HG02588 (cell line): ENCODE data around the gene RNF225.
"Not testable (repeated sequence)": the region's sequence is repeated elsewhere in the genome, so short reads cannot be mapped to it uniquely, and the experiment has no call there.

Experiments used
- ATAC-seq: cut with Tn5 transposase; IDR thresholded peaks from one replicate; pipeline ENCODE4 v1.9.1; 2021; ENCODE audit warnings: mild to moderate bottlenecking, moderate library complexity; ENCODE audit not compliant: unreplicated experiment

Gene RNF225

DNA sequence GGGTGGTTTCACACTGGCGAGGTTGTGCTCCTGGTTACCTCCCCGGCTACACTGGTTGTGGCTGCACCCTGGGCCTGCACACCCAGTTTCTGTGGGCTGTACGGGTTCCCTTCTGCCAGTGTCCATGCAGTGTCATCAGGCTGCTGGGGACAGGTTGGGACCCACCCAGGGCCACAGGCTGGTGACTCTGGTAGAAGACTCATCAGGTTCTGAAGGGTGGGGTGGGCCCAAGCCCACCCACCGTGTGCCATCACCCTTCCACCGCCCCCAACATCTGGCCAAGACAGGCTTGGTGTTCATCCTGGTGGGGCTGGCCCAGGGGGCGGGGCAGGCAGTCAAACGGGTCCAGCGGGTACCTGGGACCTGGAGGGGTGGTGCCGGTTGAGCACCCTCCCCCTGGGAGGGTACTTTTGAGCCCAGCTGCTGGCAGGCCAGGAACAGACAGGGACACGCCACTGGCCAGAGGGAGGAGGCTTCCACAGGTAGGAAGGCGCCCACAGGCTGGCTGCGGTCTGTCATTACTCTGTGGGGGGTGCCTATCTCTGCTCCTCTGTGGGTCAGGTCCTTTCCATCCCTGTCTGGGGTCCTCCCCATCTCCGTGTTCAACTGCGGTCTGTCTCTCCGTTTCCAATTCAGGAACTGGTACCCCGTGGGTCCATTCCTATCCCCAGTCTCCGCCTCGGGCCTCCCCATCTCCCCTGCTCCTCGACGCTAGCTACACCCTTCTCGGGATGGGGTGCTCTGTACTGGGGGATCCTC, at the start of gene RNF225:
RNF225 (plus strand) TSS at position 437 of the 759 bp plus-strand sequence. CDS start 434 bp downstream, outside the sequence.
- no peak for ATAC-seq

DNA sequence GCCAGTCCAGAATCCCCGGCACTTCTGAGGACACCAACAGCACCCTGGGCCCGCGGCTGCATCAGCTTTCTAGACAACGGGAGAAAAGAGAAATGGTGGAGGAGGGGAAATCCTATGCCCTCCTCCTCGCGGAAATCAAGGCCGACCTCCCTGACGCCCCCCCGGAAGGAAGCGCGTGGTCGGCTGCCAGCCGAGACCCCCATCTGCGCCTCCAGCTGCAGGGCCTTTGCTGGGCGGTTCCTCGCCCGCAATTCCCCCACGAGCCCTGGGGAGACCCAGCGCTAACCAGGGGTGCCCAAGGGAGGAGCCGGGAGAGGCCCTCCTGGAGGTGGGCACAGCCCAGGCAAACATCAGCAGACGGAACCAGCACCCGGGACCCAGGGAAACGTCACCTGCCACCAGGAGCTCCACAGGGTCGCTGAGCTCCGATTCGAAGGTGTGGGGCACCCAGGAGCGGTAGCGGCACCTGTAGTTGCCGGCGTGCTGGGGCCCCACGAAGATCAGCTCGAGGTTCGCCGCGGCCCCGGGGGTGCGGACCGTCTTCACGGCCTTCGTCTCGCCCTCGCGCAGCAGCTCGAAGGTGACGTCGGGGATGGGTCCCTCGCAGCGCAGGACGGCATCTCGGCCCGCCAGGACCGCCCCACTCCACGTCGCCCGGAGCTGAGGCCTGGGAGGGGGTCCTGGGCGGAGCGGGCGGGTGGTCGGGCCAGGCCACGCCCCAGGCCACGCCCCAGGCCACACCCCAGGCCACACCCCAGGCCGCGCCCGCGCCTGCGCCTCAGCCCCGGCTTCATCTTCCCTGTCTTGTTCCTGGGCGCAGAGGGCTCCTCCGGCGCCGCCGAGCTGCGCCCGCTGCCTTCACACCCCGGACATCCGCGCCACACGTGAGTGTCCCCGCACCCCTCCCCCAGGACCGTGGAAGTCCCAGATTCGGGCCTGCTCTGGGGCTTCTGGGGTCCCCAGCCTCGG, 48.2 kb upstream of the RNF225 start:
- ATAC-seq, result peak; percentile 87

- ATAC-seq, result not testable (repeated sequence)
Measured at GRCh38 chr19:58348080-58348479, 47.4 kb upstream of the RNF225 start.

DNA sequence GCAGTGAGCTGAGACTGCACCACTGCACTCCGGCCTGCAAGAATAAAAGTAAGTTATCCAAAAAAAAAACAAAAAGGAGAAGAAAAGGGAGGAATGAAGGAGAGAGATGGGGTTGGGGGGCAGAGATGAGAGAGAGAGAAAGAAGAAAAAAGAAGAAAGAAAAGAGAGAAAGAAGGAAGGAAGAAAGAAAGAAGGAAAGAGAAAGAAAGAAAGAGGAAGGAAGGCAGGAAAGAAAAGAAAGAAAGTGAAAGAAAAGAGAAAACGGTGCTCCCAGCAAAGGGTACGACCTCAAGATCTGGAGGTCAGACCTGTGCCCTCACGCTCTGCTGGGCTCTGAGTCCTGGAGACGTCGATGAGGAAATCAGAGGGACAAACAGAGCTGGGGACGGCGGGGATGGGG, 45.9 kb upstream of the RNF225 start:
- ATAC-seq, result no peak

GRCh38 chr19:58350001-58350861, 45.2 kb upstream of the RNF225 start:
- no peak for ATAC-seq

DNA sequence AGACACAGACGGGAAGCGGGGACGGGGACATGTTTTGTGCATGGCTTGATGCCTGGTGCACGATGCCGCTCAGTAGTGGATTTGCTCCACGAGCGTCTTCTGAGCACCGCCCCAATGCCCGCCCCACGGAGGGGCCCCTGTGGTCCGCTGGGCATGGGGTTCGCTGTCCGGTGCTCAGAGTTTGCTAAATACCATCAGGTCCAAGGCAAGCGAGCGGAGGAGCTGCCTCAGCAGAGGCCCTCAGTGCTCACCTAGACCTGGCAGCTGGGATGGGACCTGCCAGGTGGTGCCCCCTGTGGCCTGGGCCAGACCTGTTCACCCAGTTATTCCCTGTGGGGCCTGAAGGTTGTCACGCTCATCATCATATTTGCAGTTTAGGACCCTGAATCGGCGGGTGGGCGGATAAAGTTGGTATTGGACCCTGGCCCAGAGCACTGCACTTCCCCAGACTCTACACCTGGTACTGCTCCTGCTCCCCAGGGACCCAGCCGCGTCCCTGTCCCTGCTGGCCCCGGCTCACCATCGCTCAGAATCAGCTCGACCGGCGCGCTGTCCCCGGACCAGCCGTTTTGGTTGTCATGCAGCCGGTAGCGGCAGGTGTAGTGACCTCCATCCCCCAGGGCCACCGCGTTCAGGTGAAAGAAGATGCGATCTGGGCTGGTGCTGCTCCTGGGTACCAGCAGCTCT, 44.4 kb upstream of the RNF225 start:
- ATAC-seq, result no peak

DNA sequence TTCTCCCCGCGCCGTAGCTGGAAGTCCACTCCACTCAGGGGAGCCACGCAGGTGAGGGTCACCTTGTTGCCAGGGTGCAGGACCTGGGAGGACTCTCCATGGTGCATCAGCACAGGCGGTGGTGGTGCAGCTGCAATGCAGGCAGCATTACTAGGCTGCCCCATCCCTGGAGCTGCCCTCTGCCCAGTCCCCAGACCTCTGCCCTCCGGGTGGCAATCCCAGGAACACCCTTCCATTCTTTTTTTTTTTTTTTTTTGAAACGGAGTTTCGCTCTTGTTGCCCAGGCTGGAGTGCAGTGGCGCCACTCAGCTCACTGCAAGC, 43.9 kb upstream of the RNF225 start:
- no peak for ATAC-seq

GRCh38 chr19:58351990-58352755, 43.3 kb upstream of the RNF225 start:
- ATAC-seq, result no peak

DNA sequence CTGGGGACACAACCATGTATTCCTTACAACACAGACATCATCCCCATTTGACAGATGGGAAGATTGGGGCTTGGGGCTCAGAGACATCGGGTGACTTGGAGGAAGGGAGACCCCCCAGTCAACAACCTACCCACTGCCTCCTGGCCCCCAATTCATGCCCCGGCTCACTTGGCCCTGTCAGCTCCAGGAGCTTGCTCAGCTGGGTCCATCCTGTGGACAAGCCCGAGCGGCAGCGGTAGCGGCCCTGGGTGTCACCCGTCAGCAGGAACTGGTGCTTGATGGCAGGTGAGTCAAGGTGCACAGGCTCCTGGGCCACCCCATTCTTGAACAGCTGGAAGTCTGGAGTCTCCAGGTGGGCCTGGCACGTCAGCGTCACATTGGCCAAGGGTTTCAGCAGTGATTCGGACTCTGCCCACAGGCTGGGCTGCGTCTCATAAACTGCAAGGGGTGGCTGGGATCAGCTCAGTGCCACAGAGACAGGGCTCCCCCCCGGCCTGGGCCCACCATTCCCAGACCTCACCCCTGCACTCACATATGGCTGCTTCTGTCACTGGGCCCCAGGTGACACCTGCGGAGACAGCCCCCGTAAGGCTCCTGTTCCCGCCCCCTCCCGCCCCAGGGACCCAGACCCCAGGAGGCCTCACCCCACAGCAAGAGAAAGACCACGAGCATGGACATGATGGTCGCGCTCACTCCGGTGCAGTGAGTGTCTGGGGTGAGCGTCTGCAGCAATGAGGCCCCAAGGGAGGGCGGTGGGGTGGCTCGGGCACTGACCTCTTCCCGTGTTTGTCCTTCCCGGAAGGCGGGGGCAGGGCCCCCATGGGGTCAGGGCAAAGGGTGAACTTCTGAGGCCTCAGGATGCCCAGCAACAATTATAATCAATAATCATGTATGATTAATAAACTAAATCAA, 42.4 kb upstream of the RNF225 start, which contains the start of gene A1BG:
A1BG (minus strand) TSS at position 733 of the 912 bp plus-strand sequence; CDS start at position 678, 55 bp downstream.
- ATAC-seq, result no peak

DNA sequence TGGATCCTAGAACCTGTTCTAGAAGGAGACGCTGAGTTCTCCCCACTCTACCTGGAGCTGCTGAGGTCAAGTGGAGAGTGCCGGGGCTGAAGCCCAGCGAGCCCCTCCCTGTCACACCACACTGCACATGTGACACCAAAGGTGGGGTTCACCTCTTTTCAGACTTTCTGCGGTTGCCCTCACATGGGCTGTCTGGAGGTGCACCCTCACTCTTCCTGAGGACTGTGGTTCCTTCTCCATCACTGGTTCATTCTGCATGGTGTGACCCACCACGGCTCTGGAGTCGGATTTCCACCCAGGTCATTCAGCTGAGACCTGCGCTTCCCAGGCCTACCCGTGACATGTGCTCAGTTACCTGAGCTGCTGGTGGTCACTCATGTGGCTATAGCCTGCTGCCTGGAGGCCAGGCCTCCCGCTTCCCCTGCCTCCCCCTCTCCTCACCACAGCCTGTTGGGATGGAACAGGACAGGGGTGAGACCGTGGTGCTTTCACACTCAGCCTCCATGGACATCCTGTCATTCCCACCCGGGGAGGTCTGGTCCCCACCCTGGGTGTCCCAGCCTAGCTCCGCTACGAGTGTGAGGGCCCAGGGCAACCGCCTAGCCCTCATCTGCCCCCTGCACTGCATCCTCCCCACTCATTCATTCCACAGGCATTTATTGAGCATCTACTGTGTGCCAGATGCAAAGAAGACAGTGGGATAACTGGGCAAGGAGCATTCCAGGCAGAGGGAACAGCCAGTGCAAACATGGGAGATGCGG, 41.6 kb upstream of the RNF225 start:
- ATAC-seq, result no peak

DNA sequence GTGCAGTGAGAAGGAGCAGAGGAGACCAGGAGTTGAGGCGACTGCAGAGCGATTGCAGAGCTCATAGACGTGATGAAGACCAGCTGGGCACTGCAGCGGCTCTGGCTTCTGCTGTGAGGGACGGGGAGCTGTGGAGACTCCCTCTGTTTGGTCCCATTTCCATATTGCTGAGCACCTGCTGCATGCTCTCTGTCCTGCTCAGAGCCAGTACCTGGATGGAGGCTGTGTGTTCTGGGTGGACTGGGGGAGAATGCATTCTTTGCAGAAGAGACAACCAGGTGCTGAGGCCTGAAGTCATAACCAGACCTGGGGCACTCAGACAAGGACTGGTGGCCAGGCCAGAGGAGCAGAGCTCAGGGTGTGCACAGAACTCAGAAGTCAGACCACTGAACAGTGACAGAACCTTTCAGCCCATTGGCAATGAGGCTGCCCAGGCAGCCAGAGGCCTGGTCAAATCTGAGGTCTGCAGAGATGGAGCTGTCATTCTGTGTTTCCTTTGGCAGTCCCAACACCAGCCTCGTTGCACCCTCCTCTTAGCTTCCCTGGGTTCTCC, 40.9 kb upstream of the RNF225 start:
- no peak for ATAC-seq

DNA sequence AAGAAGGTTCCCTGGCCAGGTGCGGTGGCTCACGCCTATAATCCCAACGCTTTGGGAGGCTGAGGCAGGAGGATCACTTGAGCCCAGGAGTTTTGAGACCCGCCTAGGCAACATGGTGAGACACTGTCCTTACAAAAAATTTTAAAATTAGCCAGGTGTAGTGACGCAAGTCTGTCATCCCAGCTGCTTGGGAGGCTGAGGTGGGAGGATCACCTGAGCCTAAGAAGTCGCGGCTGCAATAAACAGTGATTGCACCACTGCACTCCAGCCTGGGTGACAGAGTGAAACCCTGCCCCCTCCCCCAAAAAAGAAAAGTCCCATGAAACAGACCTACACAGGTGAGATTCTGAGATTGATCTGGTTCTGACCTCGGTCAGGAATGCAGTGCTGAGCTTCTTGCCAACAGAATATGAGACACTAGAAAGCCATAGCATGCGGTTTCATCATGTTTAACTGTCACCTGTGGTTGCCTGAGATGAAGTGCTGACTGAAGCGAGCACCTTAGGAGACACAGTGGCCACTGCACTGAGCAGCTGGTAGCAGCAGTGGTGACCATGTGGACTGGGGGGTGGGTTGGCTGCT, 40.1 kb upstream of the RNF225 start:
- ATAC-seq, result no peak

- ATAC-seq, result no peak
Measured at GRCh38 chr19:58355908-58356765, 39.3 kb upstream of the RNF225 start.

GRCh38 chr19:58356766-58357480, 38.5 kb upstream of the RNF225 start:
- ATAC-seq, result no peak

DNA sequence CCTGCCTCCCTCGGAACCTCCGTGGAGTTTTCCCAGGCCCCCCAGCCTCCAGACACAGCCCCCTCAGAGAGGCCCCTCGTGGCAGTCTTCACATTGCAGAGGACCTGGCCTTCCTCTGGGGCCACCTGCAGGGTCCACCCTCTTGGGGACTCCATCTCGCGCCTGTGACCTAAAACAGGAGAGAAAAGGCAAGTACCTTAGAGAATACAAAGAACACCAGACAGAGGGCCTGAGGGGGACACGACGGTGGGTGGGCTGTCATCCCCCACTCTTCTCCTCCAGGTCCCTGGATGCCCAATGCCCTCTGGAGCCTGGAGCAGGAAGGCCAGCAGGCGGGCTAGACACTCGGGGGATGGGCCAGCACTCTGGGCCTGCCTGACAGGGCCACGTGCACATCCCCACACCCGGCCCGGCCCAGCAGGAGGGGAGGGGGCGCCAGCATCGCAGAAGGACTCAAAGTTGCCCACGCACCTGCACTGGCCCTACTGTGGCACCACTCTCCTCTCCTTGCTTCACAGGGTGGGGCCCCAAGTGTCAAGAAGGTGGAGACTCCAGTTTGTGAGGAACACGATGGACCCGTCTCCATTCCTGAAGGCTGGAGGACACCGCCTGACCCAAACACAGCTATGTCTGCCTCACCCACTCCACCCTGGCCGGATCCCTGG, 37.8 kb upstream of the RNF225 start:
- no peak for ATAC-seq
